Activated T-cell treated with anti-CD3 and anti-CD28 coated beads, Interleukin-2, amount 50 U/mL, for 48 hours (primary cell): ENCODE measurements around the gene ATP6V1G1.
"Not testable (repeated sequence)": the region's sequence is repeated elsewhere in the genome, so short reads cannot be mapped to it uniquely, and the experiment has no call there.

Experiments
- DNase-seq, 2 experiments: peaks; one replicate each; pipeline ENCODE4 v3.0.0-alpha.2; 2020

Gene ATP6V1G1

GRCh38 chr9:114580609-114581193, 6.9 kb upstream of the ATP6V1G1 start:
- no peak for DNase-seq

GRCh38 chr9:114583371-114584155, 4.0 kb upstream of the ATP6V1G1 start:
- no peak for DNase-seq

- no peak for DNase-seq
These were observed 641 bp downstream of the ATP6V1G1 start for GRCh38 chr9:114588210-114588609.

GRCh38 chr9:114588651-114589526, 1.3 kb downstream of the ATP6V1G1 start:
- no peak for DNase-seq

- DNase-seq: no peak
These were observed 2.8 kb downstream of the ATP6V1G1 start for GRCh38 chr9:114590328-114590727.

GRCh38 chr9:114591291-114591787, 3.8 kb downstream of the ATP6V1G1 start:
- DNase-seq: no peak

- no peak for DNase-seq
These were observed 4.3 kb downstream of the ATP6V1G1 start for GRCh38 chr9:114591849-114592248.

- peak in 1 of 2 experiments; percentile 44 for DNase-seq
These were observed 4.8 kb downstream of the ATP6V1G1 start for GRCh38 chr9:114592356-114592755.

- no peak for DNase-seq
These were observed 6.6 kb downstream of the ATP6V1G1 start for GRCh38 chr9:114594136-114594535.

GRCh38 chr9:114600502-114601248, 13.1 kb downstream of the ATP6V1G1 start:
- not testable (repeated sequence) for DNase-seq

GRCh38 chr9:114601787-114602186, 14.2 kb downstream of the ATP6V1G1 start:
- DNase-seq: not testable (repeated sequence)

- DNase-seq: no peak
These were observed 15.1 kb downstream of the ATP6V1G1 start for GRCh38 chr9:114602620-114603019.

GRCh38 chr9:114603248-114603647, 15.7 kb downstream of the ATP6V1G1 start:
- no peak for DNase-seq

- no peak for DNase-seq
These were observed 17.4 kb downstream of the ATP6V1G1 start for GRCh38 chr9:114604989-114605388.

- DNase-seq: no peak
These were observed 18.5 kb downstream of the ATP6V1G1 start for GRCh38 chr9:114606068-114606467.

GRCh38 chr9:114606597-114607207, 19.1 kb downstream of the ATP6V1G1 start:
- DNase-seq: no peak

- no peak for DNase-seq
These were observed 20.3 kb downstream of the ATP6V1G1 start for GRCh38 chr9:114607671-114608524.

- DNase-seq: no peak
These were observed 20.9 kb downstream of the ATP6V1G1 start for GRCh38 chr9:114608525-114608796.

GRCh38 chr9:114611516-114612271, 24.1 kb downstream of the ATP6V1G1 start:
- DNase-seq: peak in 1 of 2 experiments; percentile 66

GRCh38 chr9:114612272-114612923, 24.8 kb downstream of the ATP6V1G1 start:
- DNase-seq: peak in 1 of 2 experiments; percentile 31
